Adrenal gland (tissue), 5 donors: ENCODE data around the gene CEMIP2.

ENCODE experiments used
- CTCF ChIP-seq, 6 experiments: fragments of 450-650 bp in 4 of 6; fragments of 200-600 bp in 2 of 6; sonication (generic) in 1 of 6; IDR thresholded peaks; 1 replicate in 5 of 6; 2 replicates in 1 of 6; pipeline versions ENCODE4 v1.5.1 to v1.8.0; 2016 to 2021; ENCODE audit warnings: antibody characterized with exemption in 6 of 6, mild to moderate bottlenecking in 2 of 6, moderate library complexity in 1 of 6
- POLR2A ChIP-seq, 2 donors: fragments of 450-650 bp; IDR thresholded peaks; one replicate each; pipeline ENCODE4 v1.6.1; 2017; ENCODE audit warnings: antibody characterized with exemption in 2 of 2, mild to moderate bottlenecking in 2 of 2, moderate library complexity in 1 of 2
- donor health status: DM: no; HTN: no; CAD: no.

- no peak for TF ChIP-seq CTCF (IDR thresholded peaks at IDR 0.05)
- TF ChIP-seq POLR2A (IDR thresholded peaks at IDR 0.05): no peak
Measured at GRCh38 chr9:71734950-71735349, 33.4 kb downstream of the CEMIP2 start.
